GM19467 (cell line): ENCODE results near the gene TP53I11.

Experiments used
- ATAC-seq: cut with Tn5 transposase; IDR thresholded peaks from one replicate; pipeline ENCODE4 v1.9.1; 2021; ENCODE audit warnings: mild to moderate bottlenecking, moderate library complexity; ENCODE audit not compliant: unreplicated experiment

TP53I11 gene

GRCh38 chr11:44978961-44979331 lies 28.3 kb upstream of the TP53I11 start:
- no peak for ATAC-seq

- ATAC-seq: no peak
These were observed 27.7 kb upstream of the TP53I11 start for GRCh38 chr11:44978274-44978960.

GRCh38 chr11:44977493-44977984 lies 26.9 kb upstream of the TP53I11 start:
- ATAC-seq: no peak

GRCh38 chr11:44976576-44976975 lies 25.9 kb upstream of the TP53I11 start:
- no peak for ATAC-seq

GRCh38 chr11:44974402-44975000 lies 23.8 kb upstream of the TP53I11 start:
- no peak for ATAC-seq

GRCh38 chr11:44973632-44974401 lies 23.1 kb upstream of the TP53I11 start:
- no peak for ATAC-seq

- no peak for ATAC-seq
These were observed 22.2 kb upstream of the TP53I11 start for GRCh38 chr11:44972746-44973435.

- ATAC-seq: no peak
These were observed 20.5 kb upstream of the TP53I11 start for GRCh38 chr11:44971185-44971584.

GRCh38 chr11:44970293-44970692 lies 19.6 kb upstream of the TP53I11 start:
- no peak for ATAC-seq

GRCh38 chr11:44969651-44970252 lies 19.1 kb upstream of the TP53I11 start:
- no peak for ATAC-seq

- no peak for ATAC-seq
These were observed 17.8 kb upstream of the TP53I11 start for GRCh38 chr11:44968510-44968909.

- no peak for ATAC-seq
These were observed 17.3 kb upstream of the TP53I11 start for GRCh38 chr11:44967930-44968496.

- ATAC-seq: no peak
These were observed 16.0 kb upstream of the TP53I11 start for GRCh38 chr11:44966694-44967093.

GRCh38 chr11:44964526-44965209 lies 14.0 kb upstream of the TP53I11 start:
- ATAC-seq: no peak

GRCh38 chr11:44963948-44964347 lies 13.3 kb upstream of the TP53I11 start:
- ATAC-seq: no peak

GRCh38 chr11:44963136-44963535 lies 12.5 kb upstream of the TP53I11 start:
- no peak for ATAC-seq

- ATAC-seq: no peak
These were observed 11.8 kb upstream of the TP53I11 start for GRCh38 chr11:44962464-44962863.

- no peak for ATAC-seq
These were observed 9.6 kb upstream of the TP53I11 start for GRCh38 chr11:44960200-44960845.

- no peak for ATAC-seq
These were observed 8.4 kb upstream of the TP53I11 start for GRCh38 chr11:44959064-44959463.
